Mesendoderm (in vitro differentiated cells): Measurements from ENCODE around the gene DNAJC1.
A peak's percentile ranks its signal among the peaks of the same experiment; 100 is the strongest.

ENCODE experiments used
- DNase-seq: peaks from one replicate; pipeline ENCODE4 v3.0.0; 2013
- H2AK5ac ChIP-seq: 2 replicates; pipeline ENCODE4 v1.6.1; 2013; ENCODE audit warnings: low read length, inconsistent platforms
- H2BK120ac ChIP-seq: 2 replicates; pipeline ENCODE4 v1.6.1; 2013; ENCODE audit warnings: low read depth, mild to moderate bottlenecking, low read length, moderate library complexity, mixed read lengths
- H2BK15ac ChIP-seq: replicated peaks from 2 replicates; pipeline ENCODE4 v1.6.1; 2013; ENCODE audit warnings: low read depth, mild to moderate bottlenecking, moderate library complexity
- H2BK5ac ChIP-seq: 2 replicates; pipeline ENCODE4 v1.6.1; 2013; ENCODE audit warnings: low read length, inconsistent platforms
- H3K18ac ChIP-seq: 2 replicates; pipeline ENCODE4 v1.6.1; 2013; ENCODE audit warnings: mild to moderate bottlenecking, low read length, mixed read lengths
- H3K23ac ChIP-seq: one replicate; pipeline ENCODE4 v1.6.1; 2013; ENCODE audit warnings: low read length
- H3K27ac ChIP-seq: 2 replicates; pipeline ENCODE4 v1.5.1; 2013; ENCODE audit warnings: low read depth, mild to moderate bottlenecking, inconsistent platforms, low read length, moderate library complexity
- H3K27me3 ChIP-seq: 2 replicates; pipeline ENCODE4 v1.6.1; 2013; ENCODE audit warnings: low read length, control low read depth, mild to moderate bottlenecking, inconsistent platforms; ENCODE audit not compliant: insufficient read depth, poor library complexity
- H3K36me3 ChIP-seq: 2 replicates; pipeline ENCODE4 v1.6.1; 2013; ENCODE audit warnings: low read length, inconsistent platforms; ENCODE audit not compliant: control insufficient read depth, insufficient read depth
- H3K4ac ChIP-seq: one replicate; pipeline ENCODE4 v1.6.1; 2013; ENCODE audit warnings: low read depth, mild to moderate bottlenecking, low read length, moderate library complexity
- H3K4me1 ChIP-seq: 2 replicates; pipeline ENCODE4 v1.6.1; 2013; ENCODE audit warnings: low read depth, low read length, inconsistent platforms; ENCODE audit not compliant: control insufficient read depth
- H3K4me2 ChIP-seq: 2 replicates; pipeline ENCODE4 v1.6.1; 2013; ENCODE audit warnings: low read length
- H3K4me3 ChIP-seq: 2 replicates; pipeline ENCODE4 v1.5.1; 2013; ENCODE audit warnings: mild to moderate bottlenecking, low read length
- H3K56ac ChIP-seq: one replicate; pipeline ENCODE4 v1.6.1; 2013; ENCODE audit warnings: low read length
- H3K79me1 ChIP-seq: 2 replicates; pipeline ENCODE4 v1.6.1; 2013; ENCODE audit warnings: low read length, inconsistent platforms
- H3K79me2 ChIP-seq: 2 replicates; pipeline ENCODE4 v1.6.1; 2013; ENCODE audit warnings: mild to moderate bottlenecking, low read length; ENCODE audit not compliant: control insufficient read depth, insufficient read depth
- H3K9ac ChIP-seq: 2 replicates; pipeline ENCODE4 v1.6.1; 2013; ENCODE audit warnings: low read length, inconsistent platforms
- H4K5ac ChIP-seq: one replicate; pipeline ENCODE4 v1.6.1; 2013; ENCODE audit warnings: low read length
- H4K8ac ChIP-seq: one replicate; pipeline ENCODE4 v1.6.1; 2013; ENCODE audit warnings: low read depth, mild to moderate bottlenecking, control low read depth, low read length, moderate library complexity
- WGBS: extraction: QIAGEN DNeasy Blood & Tissue Kit; methylation state at CpG from one replicate; pipeline ENCODE4 v1.1.7; 2013; ENCODE audit warnings: low lambda C conversion rate, missing lambda C conversion rate; ENCODE audit not compliant: insufficient coverage; ENCODE audit errors: extremely low coverage; 5-methylcytosine and 5-hydroxymethylcytosine counted together

DNAJC1 gene

DNA sequence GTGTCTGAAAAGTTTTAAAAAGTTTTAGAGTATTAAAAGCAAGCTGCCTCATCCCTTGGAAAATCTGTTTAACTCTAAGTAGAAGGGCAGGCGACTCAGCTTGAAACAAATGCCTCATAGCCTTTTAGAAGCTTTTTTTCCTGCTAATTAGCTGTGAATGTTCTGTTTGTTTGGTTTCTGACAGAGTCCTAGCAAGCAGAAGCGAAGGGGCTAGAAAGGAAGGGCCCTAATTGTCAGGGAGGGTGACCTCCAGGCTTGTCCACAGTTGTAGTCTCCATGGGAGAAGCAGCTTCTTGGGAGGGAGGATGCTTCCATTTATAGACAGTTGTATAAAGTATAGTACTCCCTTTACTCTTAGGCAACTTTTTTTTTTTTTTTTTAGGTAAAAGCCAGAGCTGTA is 90.9 kb downstream of the DNAJC1 start:
- DNase-seq, result peak; percentile 90
- H3K79me2 ChIP-seq, result no peaks in the 10 kb centered on the region
- no peak overlapping the region for H2BK120ac ChIP-seq
- H4K8ac ChIP-seq, result no peak overlapping the region
- no peak overlapping the region for H3K23ac ChIP-seq
- peaks cover 6% of the 10 kb centered on the region for H3K4me1 ChIP-seq
- H2BK5ac ChIP-seq, result no peak overlapping the region
- no peak overlapping the region for H3K9ac ChIP-seq
- H3K56ac ChIP-seq, result no peak overlapping the region
- WGBS, result no CpG with 5 or more reads among the region's 2 CpGs
- H3K27ac ChIP-seq, result no peak overlapping the region
- H3K4me2 ChIP-seq, result no peak overlapping the region
- no peak overlapping the region for H3K18ac ChIP-seq
- H3K4me3 ChIP-seq, result no peak overlapping the region
- H3K4ac ChIP-seq, result no peak overlapping the region
- H3K27me3 ChIP-seq, result no peaks in the 10 kb centered on the region
- no peak overlapping the region for H2AK5ac ChIP-seq
- H4K5ac ChIP-seq, result no peak overlapping the region
- no peaks in the 10 kb centered on the region for H3K79me1 ChIP-seq
- no peak overlapping the region for H2BK15ac ChIP-seq
- H3K36me3 ChIP-seq, result no peaks in the 10 kb centered on the region

GRCh38 chr10:21910798-21911197 is 92.7 kb downstream of the DNAJC1 start:
- no peak overlapping the region for H3K9ac ChIP-seq
- no peak overlapping the region for H2AK5ac ChIP-seq
- no peak overlapping the region for H3K27ac ChIP-seq
- H3K27me3 ChIP-seq, result no peaks in the 10 kb centered on the region
- no peak overlapping the region for H2BK5ac ChIP-seq
- no peak overlapping the region for H3K4me3 ChIP-seq
- no peak overlapping the region for H4K8ac ChIP-seq
- H4K5ac ChIP-seq, result no peak overlapping the region
- H3K79me1 ChIP-seq, result no peaks in the 10 kb centered on the region
- H2BK120ac ChIP-seq, result no peak overlapping the region
- no peak overlapping the region for H3K56ac ChIP-seq
- no peak overlapping the region for H3K4me2 ChIP-seq
- H3K36me3 ChIP-seq, result no peaks in the 10 kb centered on the region
- H3K23ac ChIP-seq, result no peak overlapping the region
- no peak for DNase-seq
- no peak overlapping the region for H2BK15ac ChIP-seq
- H3K79me2 ChIP-seq, result no peaks in the 10 kb centered on the region
- no peak overlapping the region for H3K4ac ChIP-seq
- peaks cover 6% of the 10 kb centered on the region for H3K4me1 ChIP-seq
- H3K18ac ChIP-seq, result no peak overlapping the region
- WGBS, result no CpG with 5 or more reads among the region's 5 CpGs

- Histone ChIP-seq H2BK15ac (no peak overlapping the region), H3K27ac (no peak overlapping the region), H3K56ac (no peak overlapping the region), H2BK120ac (no peak overlapping the region), H4K8ac (no peak overlapping the region), H3K4me3 (no peak overlapping the region), H3K4me2 (no peak overlapping the region), H3K4me1 (no peaks in the 10 kb centered on the region), H3K18ac (no peak overlapping the region), H3K79me1 (no peaks in the 10 kb centered on the region), H3K36me3 (no peaks in the 10 kb centered on the region), H2AK5ac (no peak overlapping the region), H3K4ac (no peak overlapping the region), H3K79me2 (no peaks in the 10 kb centered on the region), H2BK5ac (no peak overlapping the region), H3K23ac (no peak overlapping the region), H4K5ac (no peak overlapping the region), H3K9ac (no peak overlapping the region), H3K27me3 (no peaks in the 10 kb centered on the region)
- WGBS, result no CpG with 5 or more reads among the region's 2 CpGs
- DNase-seq, result no peak
Observed at GRCh38 chr10:21907436-21907835, 96.1 kb downstream of the DNAJC1 start.

GRCh38 chr10:21904930-21905329 is 98.6 kb downstream of the DNAJC1 start:
- no peak overlapping the region for H2BK15ac ChIP-seq
- no peak overlapping the region for H3K9ac ChIP-seq
- no CpG with 5 or more reads among the region's 2 CpGs for WGBS
- no peak overlapping the region for H2BK5ac ChIP-seq
- no peak overlapping the region for H2BK120ac ChIP-seq
- H3K36me3 ChIP-seq, result no peaks in the 10 kb centered on the region
- no peaks in the 10 kb centered on the region for H3K79me2 ChIP-seq
- H3K79me1 ChIP-seq, result no peaks in the 10 kb centered on the region
- no peaks in the 10 kb centered on the region for H3K4me1 ChIP-seq
- H4K8ac ChIP-seq, result no peak overlapping the region
- no peak overlapping the region for H4K5ac ChIP-seq
- no peaks in the 10 kb centered on the region for H3K27me3 ChIP-seq
- H3K18ac ChIP-seq, result no peak overlapping the region
- no peak overlapping the region for H2AK5ac ChIP-seq
- no peak for DNase-seq
- no peak overlapping the region for H3K56ac ChIP-seq
- no peak overlapping the region for H3K23ac ChIP-seq
- H3K4me2 ChIP-seq, result no peak overlapping the region
- no peak overlapping the region for H3K4me3 ChIP-seq
- H3K4ac ChIP-seq, result no peak overlapping the region
- no peak overlapping the region for H3K27ac ChIP-seq

DNA sequence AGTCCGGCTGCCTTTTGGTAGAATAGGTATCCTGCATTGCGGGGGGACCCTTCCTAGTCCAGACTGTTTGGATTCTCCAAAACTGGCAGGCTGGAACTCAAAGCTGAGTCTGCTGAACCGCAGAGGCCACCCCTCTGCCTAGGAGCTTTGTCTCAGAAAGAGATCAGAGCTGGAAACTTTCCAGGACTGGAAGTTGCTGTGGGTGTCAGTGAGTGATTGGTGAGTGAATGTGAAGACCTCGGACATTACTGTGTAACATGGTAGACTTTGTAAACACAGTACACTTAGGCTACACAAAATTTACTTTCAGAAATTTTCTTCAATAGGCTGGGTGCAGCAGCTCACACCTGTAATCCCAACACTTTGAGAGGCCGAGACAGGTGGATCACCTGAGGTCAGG is 103.8 kb downstream of the DNAJC1 start:
- H2BK5ac ChIP-seq, result no peak overlapping the region
- no CpG with 5 or more reads among the region's 5 CpGs for WGBS

GRCh38 chr10:21895932-21896331 is 107.6 kb downstream of the DNAJC1 start:
- H3K27ac ChIP-seq, result no peak overlapping the region
- no peak for DNase-seq
- no peak overlapping the region for H3K4me3 ChIP-seq
- no peaks in the 10 kb centered on the region for H3K4me1 ChIP-seq
- no peaks in the 10 kb centered on the region for H3K27me3 ChIP-seq
- H3K56ac ChIP-seq, result no peak overlapping the region
- no peak overlapping the region for H2BK120ac ChIP-seq
- H3K18ac ChIP-seq, result no peak overlapping the region
- no peak overlapping the region for H4K5ac ChIP-seq
- H2AK5ac ChIP-seq, result no peak overlapping the region
- H3K4me2 ChIP-seq, result no peak overlapping the region
- no peaks in the 10 kb centered on the region for H3K79me2 ChIP-seq
- H3K36me3 ChIP-seq, result no peaks in the 10 kb centered on the region
- no peaks in the 10 kb centered on the region for H3K79me1 ChIP-seq
- no peak overlapping the region for H3K4ac ChIP-seq
- H2BK5ac ChIP-seq, result no peak overlapping the region
- no peak overlapping the region for H4K8ac ChIP-seq
- no peak overlapping the region for H3K9ac ChIP-seq
- WGBS, result no CpG with 5 or more reads among the region's 1 CpG
- no peak overlapping the region for H2BK15ac ChIP-seq
- no peak overlapping the region for H3K23ac ChIP-seq

More for the DNA sequence above, 103.8 kb downstream of the DNAJC1 start:
- Histone ChIP-seq H3K56ac (no peak overlapping the region), H3K4me2 (no peak overlapping the region), H2AK5ac (no peak overlapping the region), H3K27me3 (no peaks in the 10 kb centered on the region), H3K79me1 (no peaks in the 10 kb centered on the region), H3K9ac (no peak overlapping the region), H3K4me3 (no peak overlapping the region), H3K4me1 (no peaks in the 10 kb centered on the region), H2BK15ac (no peak overlapping the region), H3K18ac (no peak overlapping the region), H3K36me3 (no peaks in the 10 kb centered on the region), H3K79me2 (no peaks in the 10 kb centered on the region), H4K5ac (no peak overlapping the region), H3K27ac (no peak overlapping the region), H2BK120ac (no peak overlapping the region), H3K4ac (no peak overlapping the region), H3K23ac (no peak overlapping the region), H4K8ac (no peak overlapping the region)
- DNase-seq, result no peak
